MM.1S (cell line): ENCODE measurements around the gene NETO2.
"Not testable (repeated sequence)": the region's sequence is repeated elsewhere in the genome, so short reads cannot be mapped to it uniquely, and the experiment has no call there.

Source experiments
- DNase-seq: peaks from one replicate; pipeline ENCODE4 v3.0.0-alpha.2; 2015
- H2AFZ ChIP-seq: fragments of 300-600 bp; sonication (generic); 2 replicates; pipeline ENCODE4 v1.6.0; 2016; ENCODE audit warnings: antibody characterized with exemption, low read length
- H3F3A ChIP-seq: fragments of 300-600 bp; sonication (generic); 2 replicates; pipeline ENCODE4 v1.6.1; 2016; ENCODE audit warnings: mild to moderate bottlenecking, antibody characterized with exemption, low read length, moderate library complexity, mixed read lengths; ENCODE audit not compliant: insufficient read depth
- H3K27ac ChIP-seq: fragments of 300-600 bp; sonication (generic); 2 replicates; pipeline ENCODE4 v1.5.1; 2016; ENCODE audit warnings: mild to moderate bottlenecking, low read length
- H3K27me3 ChIP-seq: fragments of 300-600 bp; sonication (generic); replicated peaks from 2 replicates; pipeline ENCODE4 v1.6.0; 2016; ENCODE audit warnings: low read length; ENCODE audit not compliant: insufficient read depth
- H3K36me3 ChIP-seq: fragments of 300-600 bp; sonication (generic); replicated peaks from 2 replicates; pipeline ENCODE4 v1.6.1; 2016; ENCODE audit warnings: mild to moderate bottlenecking, low read length, mixed read lengths; ENCODE audit not compliant: insufficient read depth
- H3K4me1 ChIP-seq: fragments of 300-600 bp; sonication (generic); 2 replicates; pipeline ENCODE4 v1.6.1; 2016; ENCODE audit warnings: low read length, mixed read lengths
- H3K4me2 ChIP-seq: fragments of 300-600 bp; sonication (generic); 2 replicates; pipeline ENCODE4 v1.6.0; 2016; ENCODE audit warnings: low read depth, low read length
- H3K4me3 ChIP-seq: fragments of 300-600 bp; sonication (generic); 2 replicates; pipeline ENCODE4 v1.5.1; 2016; ENCODE audit warnings: low read length, mixed read lengths
- H3K79me2 ChIP-seq: fragments of 300-600 bp; sonication (generic); 2 replicates; pipeline ENCODE4 v1.6.1; 2016; ENCODE audit warnings: mixed run types, low read length, mixed read lengths
- H3K9ac ChIP-seq: fragments of 300-600 bp; sonication (generic); 2 replicates; pipeline ENCODE4 v1.6.1; 2016; ENCODE audit warnings: low read length, mixed read lengths
- H3K9me2 ChIP-seq: fragments of 300-600 bp; sonication (generic); replicated peaks from 2 replicates; pipeline ENCODE4 v1.6.1; 2016; ENCODE audit warnings: mild to moderate bottlenecking, low read length, mixed read lengths; ENCODE audit not compliant: insufficient read depth
- H3K9me3 ChIP-seq: fragments of 300-600 bp; sonication (generic); replicated peaks from 2 replicates; pipeline ENCODE4 v1.6.1; 2016; ENCODE audit warnings: mild to moderate bottlenecking, low read length, mixed read lengths; ENCODE audit not compliant: insufficient read depth
- H4K20me1 ChIP-seq: fragments of 300-600 bp; sonication (generic); 2 replicates; pipeline ENCODE4 v1.6.1; 2016; ENCODE audit warnings: mild to moderate bottlenecking, low read length, moderate library complexity, mixed read lengths; ENCODE audit not compliant: insufficient read depth
- CTCF ChIP-seq: fragments of 300-600 bp; sonication (generic); IDR thresholded peaks from 2 replicates; pipeline ENCODE4 v1.5.1; 2016; ENCODE audit warnings: antibody characterized with exemption, low read length, mixed read lengths
- EZH2 ChIP-seq: fragments of 300-600 bp; sonication (generic); optimal IDR thresholded peaks from 2 replicates; pipeline ENCODE3; 2017; ENCODE audit warnings: low read depth, mild to moderate bottlenecking, antibody characterized with exemption, low read length, mixed read lengths
- EZH2phosphoT487 ChIP-seq: fragments of 300-600 bp; sonication (generic); IDR thresholded peaks from 2 replicates; pipeline ENCODE4 v1.6.1; 2018; ENCODE audit warnings: antibody characterized with exemption, low read length

Gene NETO2

DNA sequence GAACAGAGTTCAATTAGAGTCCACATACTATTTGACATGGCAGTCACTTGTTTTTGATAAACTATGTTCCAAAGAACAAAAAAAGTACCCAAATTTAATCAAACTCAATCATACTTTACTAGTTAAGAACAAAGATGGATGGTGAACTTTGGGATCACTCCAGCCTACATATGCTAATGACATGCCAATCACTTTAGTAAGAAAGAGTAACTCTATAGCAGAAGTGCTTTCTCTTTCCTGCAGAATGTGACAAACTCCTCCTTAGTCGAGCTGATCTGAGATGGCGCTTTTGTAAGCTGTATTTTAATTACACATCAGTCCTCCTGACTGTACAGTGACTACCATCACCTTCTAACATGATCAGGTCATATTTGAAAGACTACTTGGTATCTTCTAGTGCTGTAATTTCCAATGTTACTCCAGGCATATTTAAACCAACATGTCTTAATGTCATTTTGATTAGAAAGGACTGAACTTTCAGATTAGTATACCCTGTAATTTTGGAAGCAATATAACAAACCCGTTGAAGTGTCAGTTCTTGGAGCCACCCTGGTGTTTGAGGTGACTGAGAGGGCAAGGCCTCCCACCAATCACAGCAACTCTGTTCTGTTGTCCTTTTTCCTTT is 4.1 kb downstream of the NETO2 start:
- Histone ChIP-seq H3K79me2 (peaks cover 29% of the 10 kb centered on the region), H3K9me3 (no peaks in the 10 kb centered on the region), H3F3A (peaks cover 9% of the 10 kb centered on the region; the same call in 1 of the 2 replicates), H3K9me2 (no peaks in the 10 kb centered on the region), H3K27me3 (no peaks in the 10 kb centered on the region; the same call in 1 of the 2 replicates), H3K36me3 (no peaks in the 10 kb centered on the region), H3K27ac (no peak overlapping the region), H3K4me2 (no peak overlapping the region), H3K9ac (no peak overlapping the region), H4K20me1 (no peaks in the 10 kb centered on the region), H3K4me3 (no peak overlapping the region), H2AFZ (no peak overlapping the region), H3K4me1 (no peaks in the 10 kb centered on the region)
- no peak for DNase-seq
- TF ChIP-seq CTCF (no peak), EZH2 (no peak), EZH2phosphoT487 (no peak)

DNA sequence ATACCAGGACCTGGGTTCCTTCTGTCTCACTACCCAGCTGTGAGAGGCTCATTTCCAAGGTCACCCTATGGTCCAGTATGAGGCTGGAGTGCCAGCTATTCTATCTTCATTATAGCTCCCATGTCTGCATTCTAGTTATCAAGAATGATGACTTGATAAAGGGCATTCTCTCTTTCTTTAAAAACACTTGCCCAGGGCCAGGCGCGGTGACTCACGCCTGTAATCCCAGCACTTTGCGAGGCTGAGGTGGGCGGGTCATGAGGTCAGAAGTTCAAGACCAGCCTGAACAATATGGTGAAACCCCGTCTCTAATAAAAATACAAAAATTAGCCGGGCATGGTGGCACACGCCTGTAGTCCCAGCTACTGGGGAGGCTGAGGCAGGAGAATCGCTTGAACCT is 5.8 kb downstream of the NETO2 start:
- not testable (repeated sequence) for DNase-seq, H3K4me3 ChIP-seq, H3K9ac ChIP-seq

DNA sequence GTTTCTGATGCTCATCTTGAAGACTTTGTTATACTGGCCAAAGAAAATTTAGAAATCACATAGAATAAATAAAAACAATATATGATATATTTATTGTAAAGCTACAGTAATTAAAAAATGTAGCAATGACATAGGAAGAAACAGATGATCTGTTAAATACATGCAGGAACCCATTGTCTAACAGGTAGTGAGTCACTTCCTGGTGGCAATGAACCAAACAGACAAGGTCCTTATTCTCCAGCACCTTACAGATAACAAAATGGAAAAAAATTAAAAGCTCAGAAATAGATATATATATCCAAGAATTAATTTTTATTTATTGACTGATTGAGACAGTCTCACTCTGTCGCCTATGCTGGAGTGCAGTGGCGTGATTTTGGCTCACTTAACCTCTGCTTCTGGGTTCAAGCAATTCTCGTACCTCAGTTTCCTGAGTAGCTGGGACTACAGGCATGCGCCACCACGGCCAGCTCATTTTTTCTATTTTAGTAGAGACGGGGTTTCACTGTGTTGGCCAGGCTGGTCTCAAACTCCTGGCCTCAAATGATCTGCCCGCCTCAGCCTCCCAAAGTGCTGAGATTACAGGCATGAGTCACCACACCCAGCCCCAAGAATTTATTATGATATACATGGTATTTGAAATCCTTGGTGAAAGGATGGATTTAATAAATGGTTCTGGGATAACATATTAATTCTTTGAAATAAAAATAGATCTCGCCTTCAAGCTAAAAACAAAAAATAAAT is 7.5 kb downstream of the NETO2 start:
- H3K36me3 ChIP-seq, result no peaks in the 10 kb centered on the region
- no peaks in the 10 kb centered on the region for H3K9me2 ChIP-seq
- TF ChIP-seq EZH2phosphoT487, result no peak
- TF ChIP-seq EZH2, result no peak
- TF ChIP-seq CTCF, result no peak
- H3K27me3 ChIP-seq, result no peaks in the 10 kb centered on the region
- no peaks in the 10 kb centered on the region for H3K9me3 ChIP-seq
- H2AFZ ChIP-seq, result no peak overlapping the region
- H3F3A ChIP-seq, result no peaks in the 10 kb centered on the region
- no peak for DNase-seq
- H3K4me3 ChIP-seq, result no peak overlapping the region
- no peaks in the 10 kb centered on the region for H4K20me1 ChIP-seq
- peaks cover 29% of the 10 kb centered on the region for H3K79me2 ChIP-seq
- H3K9ac ChIP-seq, result no peak overlapping the region
- no peak overlapping the region for H3K4me2 ChIP-seq
- H3K4me1 ChIP-seq, result no peaks in the 10 kb centered on the region
- no peak overlapping the region for H3K27ac ChIP-seq

More for the DNA sequence above, 5.8 kb downstream of the NETO2 start:
- H3K27ac ChIP-seq, H3K4me1 ChIP-seq, H3K9me3 ChIP-seq, H4K20me1 ChIP-seq, H3F3A ChIP-seq, H3K9me2 ChIP-seq, H3K36me3 ChIP-seq, H3K27me3 ChIP-seq, H2AFZ ChIP-seq, H3K4me2 ChIP-seq: not testable (repeated sequence)
- peaks cover 29% of the 10 kb centered on the region for H3K79me2 ChIP-seq

DNA sequence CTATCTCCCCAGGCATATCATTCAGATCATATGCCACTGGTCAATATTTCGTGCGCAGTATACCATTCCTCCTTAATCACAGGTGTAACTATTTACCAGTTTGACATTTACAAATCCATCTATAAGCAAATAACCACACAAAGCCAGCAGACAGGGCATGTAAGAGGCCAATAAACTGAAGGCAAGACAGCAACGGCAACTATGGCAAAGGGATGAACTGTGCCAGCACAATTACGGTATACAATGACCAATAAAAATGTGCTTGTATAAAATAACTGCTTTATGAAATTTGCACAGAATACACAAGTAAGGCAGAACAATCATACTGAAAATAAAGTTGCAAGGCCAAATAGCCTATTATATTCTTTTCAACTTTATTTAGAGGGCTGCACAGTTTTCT is 9.2 kb downstream of the NETO2 start:
- no peak for DNase-seq
- no peak for TF ChIP-seq EZH2
- TF ChIP-seq EZH2phosphoT487, result no peak
- TF ChIP-seq CTCF, result no peak
- H3K9ac ChIP-seq, result no peak overlapping the region
- H4K20me1 ChIP-seq, result no peaks in the 10 kb centered on the region
- no peaks in the 10 kb centered on the region for H3K27me3 ChIP-seq
- no peaks in the 10 kb centered on the region for H3K9me2 ChIP-seq
- no peaks in the 10 kb centered on the region for H3K36me3 ChIP-seq
- no peak overlapping the region for H3K27ac ChIP-seq
- no peak overlapping the region for H2AFZ ChIP-seq
- H3K4me1 ChIP-seq, result no peaks in the 10 kb centered on the region
- no peak overlapping the region for H3K4me3 ChIP-seq
- peaks cover 23% of the 10 kb centered on the region for H3K79me2 ChIP-seq
- no peaks in the 10 kb centered on the region for H3K9me3 ChIP-seq
- no peak overlapping the region for H3K4me2 ChIP-seq
- no peaks in the 10 kb centered on the region for H3F3A ChIP-seq
